DND-41 (cell line): ENCODE measurements around the gene BAHCC1.

Experiments used
- ATAC-seq: fragments of 200-7000 bp; cut with Tn5 transposase; 3 replicates; pipeline ENCODE4 v1.9.1; 2021; ENCODE audit warnings: low read depth; ENCODE audit not compliant: insufficient read depth
- DNase-seq: peaks from one replicate; pipeline ENCODE4 v3.0.0-alpha.2; 2020
- H2AFZ ChIP-seq: 2 replicates; pipeline ENCODE4 v1.6.0; 2012; ENCODE audit warnings: low read depth, low read length
- H3K27ac ChIP-seq: 2 replicates; pipeline ENCODE4 v1.5.1; 2012; ENCODE audit warnings: low read length, inconsistent platforms
- H3K27me3 ChIP-seq: fragments of 200-600 bp; sonication (generic); 2 replicates; pipeline ENCODE4 v1.6.0; 2012; ENCODE audit warnings: low read length, mild to moderate bottlenecking, inconsistent platforms; ENCODE audit not compliant: insufficient read depth, poor library complexity
- H3K36me3 ChIP-seq: 2 replicates; pipeline ENCODE4 v1.5.1; 2012; ENCODE audit warnings: low read length, inconsistent platforms; ENCODE audit not compliant: insufficient read depth
- H3K4me1 ChIP-seq: 2 replicates; pipeline ENCODE4 v1.5.1; 2012; ENCODE audit warnings: mild to moderate bottlenecking, low read length; ENCODE audit not compliant: insufficient read depth
- H3K4me2 ChIP-seq: 2 replicates; pipeline ENCODE4 v1.6.0; 2012; ENCODE audit warnings: mild to moderate bottlenecking, moderate library complexity, low read length, inconsistent platforms; ENCODE audit not compliant: insufficient read depth
- H3K4me3 ChIP-seq, 2 experiments: fragments of 200-600 bp in 1 of 2; shearing (Covaris generic) in 1 of 2; 2 replicates each; pipeline ENCODE4 v1.5.1; 2012 to 2016; ENCODE audit warnings: inconsistent platforms in 2 of 2, low read length in 2 of 2, mild to moderate bottlenecking in 2 of 2, low read depth in 1 of 2, moderate library complexity in 1 of 2
- H3K79me2 ChIP-seq: 2 replicates; pipeline ENCODE4 v1.6.0; 2012; ENCODE audit warnings: low read length, inconsistent platforms; ENCODE audit not compliant: insufficient read depth
- H3K9ac ChIP-seq: 2 replicates; pipeline ENCODE4 v1.6.0; 2012; ENCODE audit warnings: low read depth, mild to moderate bottlenecking, inconsistent platforms, low read length, moderate library complexity
- H3K9me3 ChIP-seq: 2 replicates; pipeline ENCODE4 v1.5.1; 2012; ENCODE audit warnings: low read length, moderate library complexity, mild to moderate bottlenecking, inconsistent platforms; ENCODE audit not compliant: insufficient read depth, severe bottlenecking
- H4K20me1 ChIP-seq: 2 replicates; pipeline ENCODE4 v1.6.0; 2012; ENCODE audit warnings: low read length; ENCODE audit not compliant: insufficient read depth
- EZH2 ChIP-seq: IDR thresholded peaks from 3 replicates; pipeline ENCODE4 v1.6.1; 2012; ENCODE audit warnings: borderline replicate concordance, low read depth, mild to moderate bottlenecking, moderate library complexity, low read length, inconsistent platforms; ENCODE audit not compliant: severe bottlenecking
- TF ChIP-seq, protein P1 (sequence below): IDR thresholded peaks from 2 replicates; pipeline ENCODE4 v1.5.1; 2012; ENCODE audit warnings: borderline replicate concordance, low read length, moderate library complexity, mild to moderate bottlenecking; ENCODE audit not compliant: poor library complexity, severe bottlenecking; ENCODE audit errors: extremely low read depth

BAHCC1 gene

DNA sequence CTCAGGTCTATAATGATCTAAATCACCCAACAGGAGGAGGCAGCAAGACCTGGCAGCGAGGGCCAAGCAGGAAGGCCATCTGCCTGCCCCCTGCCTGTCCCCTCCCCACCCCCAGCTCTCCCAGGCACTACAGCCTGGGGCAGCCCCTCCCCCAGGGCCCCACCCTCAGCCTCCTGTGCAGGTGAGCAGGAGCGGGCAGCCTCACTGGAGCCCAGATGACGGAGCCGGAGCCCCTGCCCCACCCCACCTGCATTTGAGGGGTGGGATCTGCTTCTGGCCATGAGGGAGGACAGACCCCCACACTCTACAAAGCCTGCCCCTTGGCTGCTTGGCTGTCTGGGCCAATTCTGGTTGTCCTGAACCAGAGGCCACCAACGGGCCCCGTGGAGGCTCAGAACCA is 12.4 kb upstream of the BAHCC1 start:
- peaks cover 5% of the 10 kb centered on the region for H3K4me1 ChIP-seq
- ATAC-seq: no peak
- no peaks in the 10 kb centered on the region for H3K36me3 ChIP-seq
- H3K9ac ChIP-seq: no peak overlapping the region
- no peak overlapping the region for H3K4me2 ChIP-seq
- no peaks in the 10 kb centered on the region for H3K9me3 ChIP-seq
- DNase-seq: no peak
- no peaks in the 10 kb centered on the region for H3K79me2 ChIP-seq
- no peak for TF ChIP-seq EZH2
- TF ChIP-seq, protein P1, sequence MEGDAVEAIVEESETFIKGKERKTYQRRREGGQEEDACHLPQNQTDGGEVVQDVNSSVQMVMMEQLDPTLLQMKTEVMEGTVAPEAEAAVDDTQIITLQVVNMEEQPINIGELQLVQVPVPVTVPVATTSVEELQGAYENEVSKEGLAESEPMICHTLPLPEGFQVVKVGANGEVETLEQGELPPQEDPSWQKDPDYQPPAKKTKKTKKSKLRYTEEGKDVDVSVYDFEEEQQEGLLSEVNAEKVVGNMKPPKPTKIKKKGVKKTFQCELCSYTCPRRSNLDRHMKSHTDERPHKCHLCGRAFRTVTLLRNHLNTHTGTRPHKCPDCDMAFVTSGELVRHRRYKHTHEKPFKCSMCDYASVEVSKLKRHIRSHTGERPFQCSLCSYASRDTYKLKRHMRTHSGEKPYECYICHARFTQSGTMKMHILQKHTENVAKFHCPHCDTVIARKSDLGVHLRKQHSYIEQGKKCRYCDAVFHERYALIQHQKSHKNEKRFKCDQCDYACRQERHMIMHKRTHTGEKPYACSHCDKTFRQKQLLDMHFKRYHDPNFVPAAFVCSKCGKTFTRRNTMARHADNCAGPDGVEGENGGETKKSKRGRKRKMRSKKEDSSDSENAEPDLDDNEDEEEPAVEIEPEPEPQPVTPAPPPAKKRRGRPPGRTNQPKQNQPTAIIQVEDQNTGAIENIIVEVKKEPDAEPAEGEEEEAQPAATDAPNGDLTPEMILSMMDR: no peak
- peaks cover 13% of the 10 kb centered on the region for H4K20me1 ChIP-seq
- H3K4me3 ChIP-seq: no peak overlapping the region
- no peak overlapping the region for H3K27ac ChIP-seq
- H2AFZ ChIP-seq: no peak overlapping the region
- H3K27me3 ChIP-seq: peaks cover 30% of the 10 kb centered on the region

DNA sequence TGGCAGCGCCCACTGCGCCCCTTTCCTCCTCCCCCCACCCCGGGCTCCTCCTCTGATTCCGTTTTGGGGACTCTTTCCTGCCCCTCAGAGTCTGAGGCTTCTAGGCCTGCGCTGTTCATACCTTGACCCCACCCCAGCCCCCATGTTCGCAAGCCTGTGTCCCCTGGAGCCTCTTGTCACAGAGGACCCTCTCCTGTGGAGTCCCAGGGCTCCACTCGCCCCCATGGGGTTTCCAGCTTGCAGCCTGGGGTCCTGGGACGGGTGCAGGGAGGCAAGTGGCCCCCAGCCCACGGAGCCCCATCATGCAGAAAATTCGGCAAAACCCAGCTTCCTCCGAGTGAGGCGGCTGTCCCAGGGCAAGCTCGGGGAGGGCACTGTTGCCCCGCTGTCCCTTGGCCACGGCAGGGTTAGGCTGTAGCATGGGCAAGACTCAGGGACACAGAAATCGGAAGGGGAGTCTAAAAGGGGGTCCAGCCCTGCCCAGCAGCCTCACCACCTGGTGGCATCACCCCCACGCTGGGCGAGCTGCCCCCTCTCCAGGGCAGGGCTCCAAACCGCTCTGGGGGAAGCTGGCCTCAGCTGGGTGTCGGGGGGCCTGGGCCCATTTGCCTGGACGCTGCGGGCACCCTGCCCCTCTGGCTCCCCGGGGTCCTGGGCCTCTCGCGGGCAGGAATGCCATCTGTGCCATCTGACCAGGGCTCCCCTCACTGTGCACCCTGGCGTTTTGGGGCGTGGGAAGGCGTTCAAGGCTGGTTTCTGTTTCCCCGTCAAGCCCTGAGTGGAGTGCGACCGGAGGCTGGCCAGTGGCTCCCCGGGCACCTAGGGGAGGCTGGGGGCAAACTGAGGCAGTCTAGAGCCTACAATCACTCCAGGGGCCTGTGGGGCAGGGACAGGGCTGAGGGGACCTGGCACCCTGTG is 11.5 kb upstream of the BAHCC1 start:
- Histone ChIP-seq H3K9me3 (no peaks in the 10 kb centered on the region), H3K9ac (no peak overlapping the region), H3K36me3 (no peaks in the 10 kb centered on the region), H3K27me3 (peaks cover 39% of the 10 kb centered on the region), H2AFZ (no peak overlapping the region), H3K79me2 (no peaks in the 10 kb centered on the region), H3K4me3 (no peak overlapping the region), H4K20me1 (peaks cover 16% of the 10 kb centered on the region), H3K4me1 (peaks cover 5% of the 10 kb centered on the region), H3K4me2 (no peak overlapping the region), H3K27ac (no peak overlapping the region)
- DNase-seq: no peak
- no peak for TF ChIP-seq EZH2
- TF ChIP-seq, protein P1: no peak
- no peak for ATAC-seq

DNA sequence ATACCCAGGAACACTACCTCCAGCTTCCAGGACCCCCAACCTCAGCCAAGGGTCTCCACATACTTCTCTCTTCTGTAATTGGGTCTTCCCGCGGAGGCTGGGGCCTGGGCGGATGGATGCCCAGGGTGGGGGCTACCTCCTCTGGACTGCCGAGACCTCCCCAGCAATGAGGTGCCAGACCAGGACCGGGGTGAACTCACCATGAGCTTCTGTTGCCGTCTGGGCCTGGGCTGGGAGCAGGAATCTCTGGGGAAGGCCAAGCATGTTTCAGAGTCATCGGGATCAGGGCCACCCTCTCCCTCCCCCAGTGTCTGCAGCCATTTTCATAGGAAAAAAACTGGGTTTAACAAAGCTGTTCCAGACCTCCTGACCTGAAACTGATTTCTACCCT is 10.3 kb upstream of the BAHCC1 start:
- peaks cover 19% of the 10 kb centered on the region for H4K20me1 ChIP-seq
- DNase-seq (no peak), ATAC-seq (no peak)
- no peak overlapping the region for H3K9ac ChIP-seq
- H3K4me1 ChIP-seq: peaks cover 5% of the 10 kb centered on the region
- H3K36me3 ChIP-seq: no peaks in the 10 kb centered on the region
- H2AFZ ChIP-seq: no peak overlapping the region
- no peak for TF ChIP-seq EZH2
- TF ChIP-seq, protein P1: no peak
- H3K27ac ChIP-seq: no peak overlapping the region
- no peaks in the 10 kb centered on the region for H3K79me2 ChIP-seq
- H3K27me3 ChIP-seq: peaks cover 48% of the 10 kb centered on the region
- no peak overlapping the region for H3K4me2 ChIP-seq
- no peak overlapping the region for H3K4me3 ChIP-seq
- no peaks in the 10 kb centered on the region for H3K9me3 ChIP-seq
